ENCODE measurements around the gene SH3GL1. TPM values are rescaled to one million over a fixed set of nuclear protein-coding genes. Genes with fewer than 3 reads are reported as not detected.

SH3GL1 gene
- total RNA-seq, 1 donor from 2014 or later: 96.6 TPM

GRCh38 chr19:4425537-4425936 is 25.2 kb upstream of the SH3GL1 start:
- Mint-ChIP-seq H3K36me3 (ENCODE audit: low read depth) (peaks cover 11% of the 10 kb centered on the region), H3K27ac (ENCODE audit: unreplicated experiment) (no peak overlapping the region)

GRCh38 chr19:4423416-4424126 is 23.2 kb upstream of the SH3GL1 start:
- H3K9me3 Mint-ChIP-seq (ENCODE audit: low read depth): no peaks in the 10 kb centered on the region
- TF ChIP-seq CTCF (IDR thresholded peaks at IDR 0.05): no peak
- peaks cover 5% of the 10 kb centered on the region for H3K36me3 Mint-ChIP-seq (ENCODE audit: low read depth)
- no peak overlapping the region for H3K27ac Mint-ChIP-seq (ENCODE audit: unreplicated experiment)
- H3K4me1 Mint-ChIP-seq (ENCODE audit: low read depth): no peaks in the 10 kb centered on the region
- no peak for DNase-seq (ENCODE audit: low spot score)
- H3K27me3 Mint-ChIP-seq (ENCODE audit: low read depth): no peaks in the 10 kb centered on the region
- no peak overlapping the region for H3K4me3 Mint-ChIP-seq (ENCODE audit: unreplicated experiment)

More at GRCh38 chr19:4425537-4425936, 25.2 kb upstream of the SH3GL1 start:
- no peaks in the 10 kb centered on the region for H3K27me3 Mint-ChIP-seq (ENCODE audit: low read depth)
- no peak for TF ChIP-seq CTCF (IDR thresholded peaks at IDR 0.05)
- no peaks in the 10 kb centered on the region for H3K4me1 Mint-ChIP-seq (ENCODE audit: low read depth)
- H3K9me3 Mint-ChIP-seq (ENCODE audit: low read depth): no peaks in the 10 kb centered on the region
- no peak overlapping the region for H3K4me3 Mint-ChIP-seq (ENCODE audit: unreplicated experiment)
- no peak for DNase-seq (ENCODE audit: low spot score)

GRCh38 chr19:4416268-4416667 is 15.9 kb upstream of the SH3GL1 start:
- no peak for TF ChIP-seq CTCF (IDR thresholded peaks at IDR 0.05)
- Mint-ChIP-seq H3K4me1 (ENCODE audit: low read depth) (peaks cover 7% of the 10 kb centered on the region), H3K27ac (ENCODE audit: unreplicated experiment) (no peak overlapping the region), H3K4me3 (ENCODE audit: unreplicated experiment) (no peak overlapping the region), H3K36me3 (ENCODE audit: low read depth) (peaks cover 2% of the 10 kb centered on the region), H3K27me3 (ENCODE audit: low read depth) (no peaks in the 10 kb centered on the region), H3K9me3 (ENCODE audit: low read depth) (no peaks in the 10 kb centered on the region)
- DNase-seq (ENCODE audit: low spot score): no peak

- Mint-ChIP-seq H3K27ac (ENCODE audit: unreplicated experiment) (no peak overlapping the region), H3K9me3 (ENCODE audit: low read depth) (no peaks in the 10 kb centered on the region), H3K4me3 (ENCODE audit: unreplicated experiment) (no peak overlapping the region), H3K36me3 (ENCODE audit: low read depth) (peaks cover 2% of the 10 kb centered on the region), H3K4me1 (ENCODE audit: low read depth) (peaks cover 7% of the 10 kb centered on the region), H3K27me3 (ENCODE audit: low read depth) (no peaks in the 10 kb centered on the region)
- no peak for DNase-seq (ENCODE audit: low spot score)
- no peak for TF ChIP-seq CTCF (IDR thresholded peaks at IDR 0.05)
These were observed 15.0 kb upstream of the SH3GL1 start for GRCh38 chr19:4415352-4415751.

GRCh38 chr19:4414800-4415321 is 14.5 kb upstream of the SH3GL1 start:
- TF ChIP-seq CTCF (IDR thresholded peaks at IDR 0.05): no peak
- H3K36me3 Mint-ChIP-seq (ENCODE audit: low read depth): peaks cover 2% of the 10 kb centered on the region
- no peak overlapping the region for H3K4me3 Mint-ChIP-seq (ENCODE audit: unreplicated experiment)

More at GRCh38 chr19:4414800-4415321, 14.5 kb upstream of the SH3GL1 start:
- Mint-ChIP-seq H3K27me3 (ENCODE audit: low read depth) (no peaks in the 10 kb centered on the region), H3K27ac (ENCODE audit: unreplicated experiment) (no peak overlapping the region), H3K4me1 (ENCODE audit: low read depth) (peaks cover 7% of the 10 kb centered on the region), H3K9me3 (ENCODE audit: low read depth) (no peaks in the 10 kb centered on the region)
- no peak for DNase-seq (ENCODE audit: low spot score)

Data from chondrocyte (in vitro differentiated cells).